ENCODE data around the gene NRP1.
A peak's percentile ranks its signal among the peaks of the same experiment; 100 is the strongest.

NRP1 gene

DNA sequence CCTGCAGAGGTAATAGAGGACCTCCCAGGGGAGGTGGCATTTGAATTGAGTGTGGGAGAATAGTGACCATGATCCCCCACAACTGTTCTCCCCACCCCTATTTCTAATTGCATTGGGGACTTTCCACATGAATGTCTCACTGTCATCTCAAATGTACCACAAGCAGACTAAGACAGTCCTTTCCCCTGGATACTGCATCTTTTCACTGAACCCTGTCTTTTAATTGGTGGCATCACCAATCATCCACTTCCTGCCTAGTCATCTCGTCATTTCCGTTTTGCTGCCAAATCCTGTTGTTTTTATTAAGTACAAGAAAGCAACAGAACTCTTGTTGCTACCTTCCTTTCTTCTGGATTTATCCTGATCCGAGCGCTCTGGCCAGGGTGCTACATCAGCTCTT lies 120.3 kb downstream of the NRP1 start:
- DNase-seq (ENCODE audit: low read depth, low spot score): no peak

DNA sequence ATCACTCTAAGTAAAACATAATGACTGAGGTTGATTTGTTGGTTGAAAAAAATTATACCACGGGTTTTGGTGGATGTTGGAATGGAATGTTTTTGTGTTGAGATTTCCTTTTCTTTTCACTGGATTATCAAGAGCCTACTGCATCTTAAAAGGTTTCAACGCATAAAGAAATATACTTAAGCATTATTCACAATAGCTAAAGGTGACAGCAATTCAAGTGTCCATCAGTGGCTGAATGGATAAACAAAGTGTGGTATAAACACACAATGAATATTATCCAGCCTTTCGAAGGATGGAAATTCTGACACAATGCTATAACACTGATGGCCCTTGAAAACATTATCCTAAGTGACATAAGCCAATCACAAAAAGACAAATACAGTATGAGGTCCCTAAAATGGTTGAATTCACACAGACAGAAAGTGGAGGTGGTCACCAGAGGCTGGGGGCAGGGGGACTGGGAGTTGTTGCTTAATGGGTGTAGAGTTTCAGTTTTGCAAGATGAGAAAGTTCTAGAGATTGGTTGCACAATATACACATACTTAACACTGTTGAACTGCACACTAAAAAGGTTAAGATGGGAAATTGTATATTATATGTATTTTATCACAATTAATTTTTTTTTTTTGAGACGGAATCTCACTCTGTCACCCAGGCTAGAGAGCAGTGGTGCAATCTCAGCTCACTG lies 122.3 kb downstream of the NRP1 start:
- peak; percentile 41 for DNase-seq (ENCODE audit: low read depth, low spot score)

DNA sequence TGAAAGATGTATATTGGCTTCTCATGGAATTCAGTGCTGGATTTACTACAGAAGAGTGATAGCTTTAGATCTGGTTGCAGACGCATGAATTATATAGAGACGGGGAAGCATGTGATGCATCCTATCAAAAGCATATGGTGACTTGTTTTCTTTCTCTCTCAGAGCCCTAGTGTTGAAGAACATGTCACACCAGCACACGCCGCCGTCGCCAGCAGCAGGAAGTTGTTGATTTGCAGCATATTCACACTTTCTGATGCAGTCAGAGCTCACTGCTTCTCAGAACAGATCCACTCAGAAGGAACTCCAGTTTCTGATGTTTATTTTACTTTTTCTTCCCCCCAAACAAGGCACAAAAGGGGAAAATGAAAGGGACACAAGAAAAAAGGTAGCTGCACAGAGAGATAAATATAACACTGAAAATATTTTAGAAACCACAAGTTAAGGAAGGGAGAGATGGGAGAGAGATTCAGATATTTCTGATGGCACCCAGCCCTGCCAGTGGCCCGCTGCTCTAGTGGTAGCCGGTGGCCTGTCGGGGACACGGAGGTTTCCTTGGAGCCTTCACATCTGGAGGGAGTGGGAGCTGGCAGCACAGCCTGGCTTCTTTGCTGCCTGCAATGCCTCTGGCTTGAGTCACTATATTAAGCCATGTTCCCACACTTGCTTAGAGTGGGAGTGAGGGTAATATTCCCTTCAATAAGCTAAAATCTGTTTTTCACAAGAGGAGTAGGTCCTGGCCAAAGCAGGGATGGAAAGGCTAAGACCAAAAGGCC lies 123.2 kb downstream of the NRP1 start:
- peak; percentile 79 for DNase-seq (ENCODE audit: low read depth, low spot score)

DNA sequence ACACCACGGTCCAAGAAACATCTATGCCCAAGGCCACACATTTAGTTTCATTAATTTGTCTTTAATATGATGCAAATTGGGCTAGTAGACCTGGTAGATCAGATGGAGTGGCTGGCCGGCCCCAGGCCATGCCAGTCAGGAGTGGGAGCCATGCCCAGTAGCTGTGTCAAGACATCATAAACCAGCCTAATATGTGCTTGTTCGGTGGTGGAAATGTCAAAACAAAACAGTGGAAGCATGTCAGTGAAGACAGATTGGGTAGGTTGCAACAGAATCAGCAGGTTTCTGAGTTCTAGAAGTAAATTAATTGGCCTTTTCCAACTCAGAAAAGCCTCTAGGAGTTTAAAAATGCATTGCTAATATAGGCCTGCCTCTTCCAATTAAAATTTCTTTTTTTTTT lies 124.7 kb downstream of the NRP1 start:
- DNase-seq (ENCODE audit: low read depth, low spot score): peak; percentile 34

DNA sequence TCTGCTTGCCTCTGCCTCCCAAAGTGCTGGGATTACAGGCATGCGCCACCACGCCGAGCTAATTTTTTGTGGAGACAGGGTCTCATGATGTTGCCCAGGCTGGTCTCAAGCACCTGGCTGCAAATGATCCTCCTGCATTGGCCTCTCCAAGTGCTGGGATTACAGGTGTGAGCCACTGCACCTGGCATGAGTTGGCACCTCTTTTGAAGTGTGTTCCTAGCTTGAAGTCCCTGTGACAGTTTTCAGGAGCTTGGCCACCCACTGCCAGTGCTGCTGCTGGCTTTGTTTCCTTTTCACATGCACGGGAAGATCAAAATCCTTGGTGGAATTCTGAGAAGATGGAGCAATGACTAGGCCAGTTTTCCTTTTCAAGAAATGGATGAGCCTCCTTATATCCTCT lies 126.3 kb downstream of the NRP1 start:
- DNase-seq (ENCODE audit: low read depth, low spot score): no peak

DNA sequence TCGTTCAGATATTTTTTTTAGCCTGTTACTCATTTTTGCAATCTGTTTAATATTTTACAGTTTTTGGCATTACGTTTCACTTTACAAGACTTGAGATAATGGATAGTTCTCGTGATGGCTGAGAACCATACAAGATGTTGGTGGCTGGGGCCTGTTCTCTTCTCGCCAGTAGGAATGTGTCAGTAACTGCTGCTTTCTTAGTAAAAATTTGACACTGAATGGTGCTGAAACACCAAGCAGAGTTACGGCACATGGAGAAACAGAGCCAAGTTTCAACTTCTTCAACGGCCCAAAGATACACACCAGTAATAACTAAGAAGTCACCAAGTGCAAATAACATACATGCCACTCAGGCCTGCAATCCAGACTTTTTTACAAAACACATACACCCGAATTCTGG lies 130.4 kb downstream of the NRP1 start:
- DNase-seq (ENCODE audit: low read depth, low spot score): no peak

DNA sequence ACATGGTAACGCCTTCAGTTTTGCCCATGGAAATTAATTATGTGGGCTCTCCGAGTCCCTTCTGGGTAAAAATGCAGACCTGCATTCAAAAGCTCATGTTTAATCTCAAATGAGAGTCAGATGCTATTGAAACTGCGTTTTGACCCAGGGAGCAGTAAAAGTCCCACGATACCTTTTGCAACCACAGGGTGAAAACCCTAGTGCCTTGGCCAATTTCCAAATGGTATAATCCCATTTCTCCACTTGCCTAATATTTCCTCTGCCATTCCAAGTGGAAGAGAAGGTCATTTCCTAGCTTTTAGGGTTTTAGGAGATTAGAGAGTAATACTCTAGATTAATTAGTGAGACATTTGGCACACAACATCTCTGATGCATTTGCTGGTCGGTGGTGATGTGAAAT lies 132.5 kb downstream of the NRP1 start:
- no peak for DNase-seq (ENCODE audit: low read depth, low spot score)

DNA sequence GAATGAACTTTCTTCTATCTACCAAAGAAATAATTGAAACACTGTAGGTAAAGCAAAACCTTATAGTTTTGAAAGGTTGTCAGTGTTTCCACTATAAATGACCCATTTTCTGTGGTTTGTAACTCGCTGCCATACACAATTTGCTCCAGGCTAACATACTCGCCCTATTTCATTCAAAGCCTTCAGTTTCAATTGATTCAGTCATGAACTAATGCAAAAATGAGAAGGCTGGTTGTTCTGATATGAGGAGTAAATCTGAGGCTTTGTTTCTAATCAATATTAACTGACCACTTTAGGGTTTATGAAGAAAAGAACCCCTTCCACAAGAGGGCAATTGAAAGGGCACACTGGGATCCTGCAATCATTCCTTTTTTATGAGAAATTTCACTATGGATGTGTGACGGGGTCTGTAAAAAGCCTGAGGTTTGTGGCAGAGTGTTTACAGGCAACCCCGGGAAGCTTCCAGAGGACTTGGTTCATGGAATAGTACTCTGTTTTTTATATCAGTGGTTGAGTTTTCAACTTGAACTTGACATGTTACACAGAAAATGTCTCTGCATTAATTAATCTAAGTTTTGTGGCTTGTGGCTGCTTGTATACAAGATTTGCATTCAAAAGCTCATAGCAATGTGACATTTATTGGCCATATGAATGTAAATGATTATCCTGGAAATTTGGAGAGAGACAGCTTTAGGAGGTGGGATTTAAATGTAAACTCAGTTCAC lies 133.2 kb downstream of the NRP1 start:
- no peak for DNase-seq (ENCODE audit: low read depth, low spot score)

DNA sequence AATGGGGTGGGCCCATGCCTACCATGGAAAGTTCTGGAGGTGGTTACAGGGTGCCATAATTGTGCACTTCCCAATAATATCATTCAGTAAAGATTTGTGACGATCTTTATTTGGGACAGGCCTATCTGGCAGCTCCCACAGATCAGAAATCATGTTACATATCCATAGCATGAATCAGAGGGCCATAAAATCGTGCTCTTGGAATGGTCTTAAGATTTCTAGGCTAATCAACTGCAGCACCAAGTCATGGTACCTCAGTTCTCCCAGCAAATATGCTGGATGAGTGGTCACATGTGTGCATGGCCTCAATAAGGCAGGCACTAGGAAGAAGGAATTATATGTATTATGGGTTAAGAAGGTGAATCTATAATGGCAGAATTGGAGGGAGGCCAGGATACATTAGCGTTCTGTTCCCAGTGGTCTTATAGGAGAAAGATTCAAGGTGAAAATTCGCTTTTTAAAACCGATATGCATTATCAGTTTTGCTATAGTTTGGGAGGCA lies 134.7 kb downstream of the NRP1 start:
- no peak for DNase-seq (ENCODE audit: low read depth, low spot score)

DNA sequence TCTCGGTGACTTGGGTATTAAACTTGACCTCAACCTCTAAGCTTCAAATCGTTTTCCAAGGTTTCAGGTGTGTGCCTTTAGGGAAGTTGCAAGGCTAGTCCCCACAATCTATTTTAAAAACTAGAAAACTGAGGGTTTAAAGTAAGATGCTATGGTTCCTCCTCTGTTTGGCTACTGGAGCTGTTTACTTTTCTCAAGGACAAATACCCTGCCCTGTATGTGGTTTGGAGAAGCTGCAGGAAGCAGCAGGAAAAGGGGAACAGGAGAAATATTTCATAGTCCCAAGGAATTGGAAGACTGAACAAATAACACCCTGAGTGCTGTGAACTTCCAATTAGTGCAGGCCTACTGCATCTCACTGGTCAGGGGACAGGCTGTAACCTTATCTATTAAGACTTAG lies 135.9 kb downstream of the NRP1 start:
- DNase-seq (ENCODE audit: low read depth, low spot score): no peak

DNA sequence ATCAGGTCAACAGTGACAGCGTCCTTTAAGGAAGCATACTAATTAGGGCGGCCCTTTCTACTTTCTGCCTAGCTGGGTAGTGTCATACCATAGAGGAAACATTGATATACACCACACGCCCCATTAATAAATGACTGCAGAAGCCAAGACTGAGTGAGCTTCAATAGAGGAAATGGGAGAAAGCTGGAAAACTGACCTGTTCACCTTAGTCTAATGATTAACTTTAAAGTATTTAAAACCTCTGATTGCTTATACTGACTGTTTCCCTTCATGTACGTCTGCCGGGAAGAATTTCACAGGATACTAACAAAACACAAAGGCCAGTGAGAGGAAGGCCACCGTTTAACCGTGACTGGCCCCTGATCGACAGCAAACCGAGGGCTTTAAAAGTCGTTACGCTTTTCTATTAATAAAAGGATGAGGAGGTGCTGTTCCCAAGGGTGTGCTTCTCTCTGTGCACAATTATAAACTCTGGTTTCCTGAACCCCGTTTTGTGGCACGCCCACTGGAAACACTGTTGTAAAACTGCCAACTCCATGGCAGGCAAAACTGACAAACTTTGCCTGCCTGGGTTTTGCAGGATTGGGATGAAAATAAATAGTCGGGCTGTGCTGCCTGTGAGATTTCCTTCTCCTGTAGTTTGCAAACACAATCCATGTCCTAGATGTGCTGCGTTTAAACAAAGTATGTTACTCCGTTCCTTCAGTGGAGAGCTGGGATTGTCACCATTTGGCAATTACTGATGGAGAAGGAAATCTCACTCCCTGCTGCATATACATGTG lies 137.6 kb downstream of the NRP1 start:
- no peak for DNase-seq (ENCODE audit: low read depth, low spot score)

DNA sequence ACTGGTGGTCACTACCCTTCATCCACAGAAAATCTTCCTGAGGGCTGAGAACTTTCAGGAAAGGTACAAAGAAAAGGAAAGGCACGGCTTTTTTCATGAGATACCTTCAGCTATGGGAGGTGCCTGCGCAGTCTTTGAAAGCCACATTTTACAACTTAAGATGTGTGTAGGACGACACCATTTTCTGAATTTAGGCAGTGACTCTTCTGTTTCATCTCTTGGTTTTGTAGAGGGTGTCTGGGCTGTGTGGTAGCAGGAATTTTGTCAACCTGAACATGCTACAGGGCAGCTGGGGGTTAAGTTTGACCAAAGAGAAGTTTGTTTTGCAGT lies 138.1 kb downstream of the NRP1 start:
- no peak for DNase-seq (ENCODE audit: low read depth, low spot score)

DNA sequence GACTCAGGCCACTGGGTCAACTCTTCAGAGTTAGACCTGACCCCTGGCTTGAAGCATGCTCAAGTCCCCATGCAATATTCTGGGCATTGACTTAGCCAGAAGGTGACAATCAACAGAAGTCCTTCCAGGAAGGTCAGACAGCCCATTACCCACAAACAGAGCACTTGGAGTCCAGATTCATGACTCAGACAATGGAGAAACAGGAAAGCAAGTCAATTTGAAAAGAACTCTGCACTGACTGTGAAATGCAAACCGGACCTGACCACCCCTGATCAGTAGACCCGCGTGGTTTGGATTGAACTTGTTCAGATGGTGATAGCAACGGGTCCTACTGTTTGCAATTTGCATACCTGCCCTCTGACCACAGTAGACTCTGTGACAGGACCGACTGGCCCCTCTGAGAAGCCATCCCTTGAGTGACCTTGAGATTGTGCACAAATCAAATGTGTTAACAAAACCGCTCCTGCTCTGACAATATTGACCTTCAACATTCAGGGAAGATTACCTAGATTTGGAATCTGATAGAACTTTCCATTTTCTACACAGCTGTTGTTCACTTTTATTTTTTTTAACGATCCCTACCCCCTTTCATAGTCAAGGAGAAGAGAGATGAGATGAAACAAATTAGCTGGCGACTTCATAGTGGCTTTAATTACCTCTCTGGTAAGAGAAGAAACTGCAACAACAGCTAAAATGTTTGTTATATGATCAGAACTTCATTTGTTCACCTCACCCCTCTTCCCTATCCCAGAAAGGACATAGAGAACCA lies 138.7 kb downstream of the NRP1 start:
- DNase-seq (ENCODE audit: low read depth, low spot score): no peak

DNA sequence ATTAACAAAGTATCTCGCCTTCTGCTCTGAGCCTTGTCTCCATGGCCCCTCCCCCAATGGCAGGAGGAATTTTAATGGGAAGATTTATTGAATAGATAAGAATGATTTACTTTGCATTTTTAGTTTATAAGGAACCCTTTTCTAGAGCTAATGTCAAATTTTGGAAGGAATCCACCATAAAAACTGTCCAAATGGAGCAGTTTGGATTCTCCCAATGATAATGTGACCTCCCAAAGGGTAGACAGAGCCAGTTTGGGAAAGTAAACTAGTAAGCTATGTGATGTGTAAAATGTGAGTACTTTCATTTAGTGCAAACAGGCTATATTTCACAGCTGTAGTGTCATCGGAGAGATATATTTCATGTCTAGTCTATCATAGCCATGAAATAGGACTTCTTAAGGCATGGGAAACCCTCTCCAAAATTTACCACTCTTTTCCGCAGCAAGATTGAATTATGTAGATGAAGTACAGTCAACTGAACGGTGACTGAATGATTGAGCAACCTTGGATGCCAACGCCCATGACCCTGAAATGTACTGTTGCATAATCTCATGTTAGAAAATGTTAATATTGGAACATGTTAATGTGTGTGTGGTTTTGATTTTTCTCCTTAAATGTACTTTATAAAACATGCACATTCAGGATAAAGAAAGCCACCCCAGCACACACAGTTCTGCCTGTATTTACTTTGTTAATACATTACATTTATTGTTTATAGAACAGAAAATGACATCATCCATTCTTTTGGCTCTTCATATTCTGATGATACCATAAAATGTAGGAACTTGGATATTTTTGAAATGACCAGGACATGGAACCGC lies 140.6 kb downstream of the NRP1 start:
- no peak for DNase-seq (ENCODE audit: low read depth, low spot score)

DNA sequence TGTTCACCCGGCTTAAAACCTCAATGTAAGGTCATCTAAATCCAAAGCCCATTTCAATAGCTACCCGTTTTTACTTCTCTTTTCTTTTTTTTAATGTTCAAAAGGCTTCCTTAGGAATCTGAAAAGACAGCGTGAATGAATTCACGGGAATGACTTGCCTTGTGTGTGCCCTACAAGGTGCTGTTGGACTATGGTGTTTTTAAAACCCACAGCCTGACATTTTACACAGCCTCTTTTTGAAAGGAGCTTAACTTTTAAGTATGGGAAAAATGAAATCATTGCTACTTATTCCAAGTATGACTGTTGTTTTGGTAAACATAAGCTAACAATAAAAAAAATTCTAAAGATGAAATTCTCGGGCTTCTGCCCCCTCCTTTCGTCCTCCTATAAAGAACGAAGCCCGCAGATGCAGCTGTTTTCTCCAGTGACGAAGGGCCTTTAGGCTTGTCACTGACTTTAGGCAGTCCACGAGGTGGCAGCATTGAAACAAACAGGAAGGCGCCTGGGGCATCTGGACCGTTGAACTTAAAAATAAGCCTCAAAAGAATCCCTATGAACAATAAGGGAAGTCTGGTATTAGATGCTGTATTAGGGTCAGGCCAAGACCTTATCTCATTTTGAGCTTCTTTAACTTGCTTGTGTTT lies 141.3 kb downstream of the NRP1 start:
- peak; percentile 90 for DNase-seq (ENCODE audit: low read depth, low spot score)

DNA sequence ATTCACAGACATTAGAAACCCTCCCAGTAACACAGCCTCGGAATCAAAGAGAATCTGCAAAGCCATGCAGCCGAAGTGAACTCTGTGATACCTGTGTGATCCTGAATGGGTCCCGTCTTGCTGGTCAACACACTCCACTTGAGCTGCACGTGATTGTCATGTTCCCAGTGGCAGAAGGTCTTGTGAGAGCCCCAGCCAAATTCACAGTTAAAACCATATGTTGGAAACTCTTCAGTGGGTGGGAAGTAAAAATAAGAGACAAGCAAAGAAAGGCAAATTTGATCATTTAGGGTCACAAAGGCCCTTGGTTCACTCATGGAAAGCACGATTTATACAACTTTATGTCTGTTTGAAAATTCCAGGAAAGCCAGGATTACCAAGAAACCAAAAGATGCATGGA lies 142.3 kb downstream of the NRP1 start:
- DNase-seq (ENCODE audit: low read depth, low spot score): no peak

DNA sequence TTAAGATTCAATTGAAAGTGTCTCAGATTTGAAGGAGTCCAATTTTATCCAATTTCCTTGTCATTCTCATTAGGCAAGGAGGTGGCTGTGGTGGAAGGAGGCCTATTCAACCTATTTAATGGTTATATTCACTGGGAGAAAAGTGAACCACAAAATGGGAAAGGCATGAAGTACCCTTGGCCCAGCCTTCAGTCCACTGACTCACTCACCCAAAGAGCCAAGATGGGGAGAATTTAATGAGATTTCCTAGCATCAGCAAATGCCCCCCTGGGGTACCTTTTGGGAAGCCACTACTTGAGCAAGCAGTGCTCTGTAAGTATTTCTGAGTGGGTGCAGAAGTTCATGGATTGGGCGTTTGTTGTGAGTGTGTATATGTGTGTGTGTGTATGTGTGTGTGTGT lies 144.1 kb downstream of the NRP1 start:
- DNase-seq (ENCODE audit: low read depth, low spot score): peak; percentile 73

DNA sequence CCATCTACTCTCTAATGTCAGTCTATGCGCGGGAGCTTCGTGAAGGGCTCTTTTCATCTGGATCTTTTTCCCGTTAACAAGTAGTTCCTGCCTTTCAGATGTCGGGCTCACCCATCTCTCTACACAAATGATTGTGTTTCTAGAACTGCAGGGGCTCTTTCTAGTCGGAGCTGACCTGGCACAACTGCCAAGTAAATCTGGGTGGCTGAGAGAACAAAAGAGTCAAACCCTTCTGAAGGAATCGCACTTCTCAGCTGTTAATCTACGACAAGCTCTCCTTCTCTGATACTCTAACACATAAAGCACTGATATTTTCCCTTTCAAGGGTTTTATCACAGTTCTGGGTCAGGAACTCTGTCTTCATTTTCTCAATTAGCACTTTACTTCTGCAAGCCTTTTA lies 144.7 kb downstream of the NRP1 start:
- peak; percentile 45 for DNase-seq (ENCODE audit: low read depth, low spot score)

DNA sequence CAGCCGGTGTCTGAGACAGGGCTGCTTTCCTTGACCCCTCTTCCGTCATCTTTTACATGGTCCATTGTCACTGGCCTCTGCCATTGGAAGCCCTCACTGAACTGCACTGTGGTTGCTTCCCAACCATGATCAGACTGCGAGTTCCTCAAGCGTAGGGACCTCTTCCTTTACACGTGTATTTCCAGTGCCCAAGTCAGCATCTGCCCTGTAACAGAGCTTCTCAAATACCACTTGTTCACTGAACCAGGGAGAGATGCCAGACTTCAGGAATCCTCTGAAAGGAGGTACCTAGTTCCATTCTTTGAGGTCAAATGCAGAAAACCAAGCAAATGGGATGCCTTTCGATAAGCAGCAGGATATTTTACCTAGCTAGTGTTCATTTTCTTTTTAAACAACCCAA lies 145.1 kb downstream of the NRP1 start:
- DNase-seq (ENCODE audit: low read depth, low spot score): peak; percentile 38
